BJ (cell line): ENCODE measurements around the gene RNLS. TPM values are rescaled to one million over a fixed set of nuclear protein-coding genes. Genes with fewer than 3 reads are reported as not detected.
"Not testable (repeated sequence)": the region's sequence is repeated elsewhere in the genome, so short reads cannot be mapped to it uniquely, and the experiment has no call there.

Experiments used
- CTCF ChIA-PET: fragments of 350-600 bp; formaldehyde crosslinking; extraction: SDS; loops from one replicate; lab custom pipeline; 2021; ENCODE audit warnings: antibody characterized with exemption, inconsistent platforms; lab: Yijun Ruan, JAX
- POLR2A ChIA-PET: fragments of 300-600 bp; sonication (Branson Sonifier 250); formaldehyde crosslinking; extraction: SDS; loops from one replicate; lab custom pipeline; 2021; ENCODE audit warnings: antibody characterized with exemption; lab: Charles Lee
- DNase-seq: peaks from one replicate; pipeline ENCODE4 v3.0.0-alpha.2; 2011; ENCODE audit warnings: low read depth
- H3K27me3 ChIP-seq: 2 replicates; pipeline ENCODE4 v1.6.0; 2011; ENCODE audit warnings: low read length; ENCODE audit not compliant: control insufficient read depth, insufficient read depth
- H3K36me3 ChIP-seq: 2 replicates; pipeline ENCODE4 v1.5.1; 2011; ENCODE audit warnings: low read length; ENCODE audit not compliant: control insufficient read depth, insufficient read depth
- H3K4me3 ChIP-seq: 2 replicates; pipeline ENCODE4 v1.5.1; 2011; ENCODE audit warnings: low read depth, mild to moderate bottlenecking, control low read depth, low read length
- polyA plus RNA-seq: library from polyadenylated mRNA; depleted of rRNA; stranded (reverse); fragments of >200 nt; gene quantifications from 2 replicates; pipeline ENCODE4 v1.2.3, GENCODE V29; 2011
- TF ChIP-seq, protein P1 (sequence below): IDR thresholded peaks from 2 replicates; pipeline ENCODE4 v1.5.1; 2011; ENCODE audit warnings: low read depth, mild to moderate bottlenecking, control low read depth, inconsistent platforms, low read length, moderate library complexity; ENCODE audit not compliant: insufficient read depth

The RNLS gene
- polyA plus RNA-seq, 1 experiment = 11.8 TPM

DNA sequence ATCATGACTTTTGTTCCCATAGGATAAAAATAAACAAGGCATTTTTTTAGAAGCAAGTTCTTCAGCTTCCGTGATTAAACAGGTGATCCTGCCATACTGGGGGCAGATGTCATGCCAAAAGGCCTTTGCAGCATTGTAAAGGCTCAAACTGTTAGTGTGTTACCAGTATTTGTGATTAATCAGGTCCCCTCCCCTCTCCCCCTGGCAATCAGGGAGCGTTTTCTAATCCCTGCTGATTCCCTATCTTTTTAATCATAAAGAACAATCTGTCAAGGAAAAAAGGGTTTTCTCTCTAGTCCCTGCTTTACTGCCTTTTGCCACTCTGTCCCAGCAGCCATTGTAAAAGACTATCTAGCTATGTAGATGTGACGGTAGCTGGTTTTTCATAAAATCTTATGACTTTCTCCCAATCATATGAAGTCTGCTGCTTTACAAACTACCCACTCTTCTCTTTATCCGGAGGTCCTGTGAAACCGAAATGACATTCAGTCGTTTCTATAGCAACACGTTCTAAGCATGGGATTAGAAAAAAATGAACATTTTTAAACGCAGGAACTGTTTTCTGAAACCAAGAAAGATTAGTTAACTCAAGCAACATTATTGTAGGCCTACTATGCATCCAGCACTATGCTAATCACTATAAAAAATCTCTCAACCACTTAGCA lies 210.9 kb downstream of the RNLS start:
- DNase-seq = no peak
- CTCF ChIA-PET = no interaction called here

DNA sequence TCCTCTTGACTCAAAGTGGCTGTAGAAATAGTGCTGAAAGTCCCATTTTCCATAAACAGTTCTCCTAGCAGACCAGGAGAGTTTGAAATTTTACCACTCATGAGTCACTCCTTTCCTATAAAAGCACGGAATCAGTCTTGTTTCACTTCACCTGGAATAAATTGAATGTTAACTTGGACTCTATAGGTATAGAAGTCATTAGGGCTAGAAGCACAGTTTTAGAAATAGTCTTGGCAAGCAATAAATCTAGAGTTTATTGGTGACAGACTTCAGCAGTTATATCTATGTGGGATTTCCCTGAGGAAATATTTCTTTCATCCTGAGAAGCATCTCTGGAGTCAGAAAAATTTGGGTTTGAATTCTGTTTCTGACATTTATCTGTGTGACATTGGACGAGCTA lies 212.4 kb downstream of the RNLS start:
- ChIA-PET POLR2A (interaction anchor here (0.6 kb wide), 1 partner anchor 10 kb away, joined by 5 read pairs; no protein-coding TSS in a partner anchor), CTCF (interaction anchor here (1.0 kb wide), 1 partner anchor 18 kb away, joined by 3 read pairs; no protein-coding TSS in a partner anchor)

More for the DNA sequence above, 210.9 kb downstream of the RNLS start:
- TF ChIP-seq, protein P1, sequence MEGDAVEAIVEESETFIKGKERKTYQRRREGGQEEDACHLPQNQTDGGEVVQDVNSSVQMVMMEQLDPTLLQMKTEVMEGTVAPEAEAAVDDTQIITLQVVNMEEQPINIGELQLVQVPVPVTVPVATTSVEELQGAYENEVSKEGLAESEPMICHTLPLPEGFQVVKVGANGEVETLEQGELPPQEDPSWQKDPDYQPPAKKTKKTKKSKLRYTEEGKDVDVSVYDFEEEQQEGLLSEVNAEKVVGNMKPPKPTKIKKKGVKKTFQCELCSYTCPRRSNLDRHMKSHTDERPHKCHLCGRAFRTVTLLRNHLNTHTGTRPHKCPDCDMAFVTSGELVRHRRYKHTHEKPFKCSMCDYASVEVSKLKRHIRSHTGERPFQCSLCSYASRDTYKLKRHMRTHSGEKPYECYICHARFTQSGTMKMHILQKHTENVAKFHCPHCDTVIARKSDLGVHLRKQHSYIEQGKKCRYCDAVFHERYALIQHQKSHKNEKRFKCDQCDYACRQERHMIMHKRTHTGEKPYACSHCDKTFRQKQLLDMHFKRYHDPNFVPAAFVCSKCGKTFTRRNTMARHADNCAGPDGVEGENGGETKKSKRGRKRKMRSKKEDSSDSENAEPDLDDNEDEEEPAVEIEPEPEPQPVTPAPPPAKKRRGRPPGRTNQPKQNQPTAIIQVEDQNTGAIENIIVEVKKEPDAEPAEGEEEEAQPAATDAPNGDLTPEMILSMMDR = no peak
- no peaks in the 10 kb centered on the region for H3K36me3 ChIP-seq
- H3K27me3 ChIP-seq = no peaks in the 10 kb centered on the region
- no peak overlapping the region for H3K4me3 ChIP-seq
- POLR2A ChIA-PET = no interaction called here

DNA sequence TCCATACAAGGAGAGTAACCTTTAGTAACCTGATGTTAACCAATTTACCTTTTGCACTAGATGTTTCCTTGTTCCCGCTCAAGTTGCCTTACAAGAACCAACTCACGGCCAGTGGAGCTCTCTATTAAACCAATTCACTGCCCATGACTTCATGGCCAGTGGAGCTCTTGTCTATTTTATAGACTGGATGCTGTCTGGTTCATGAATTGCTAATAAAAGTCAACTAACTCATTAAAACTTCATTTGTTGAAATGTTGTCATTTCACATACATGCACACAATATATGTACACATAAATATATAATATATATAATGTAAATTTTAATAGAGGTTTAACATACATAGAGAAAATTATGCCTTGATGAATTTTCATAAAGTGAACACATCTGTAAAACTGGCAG lies 216.3 kb downstream of the RNLS start:
- H3K36me3 ChIP-seq = no peaks in the 10 kb centered on the region
- ChIA-PET POLR2A (interaction anchor here (0.5 kb wide), 1 partner anchor 20 kb away, joined by 3 read pairs; no protein-coding TSS in a partner anchor), CTCF (interaction anchor here (1.2 kb wide), 1 partner anchor 19 kb away, joined by 3 read pairs; no protein-coding TSS in a partner anchor)
- DNase-seq = no peak
- H3K27me3 ChIP-seq = no peaks in the 10 kb centered on the region
- TF ChIP-seq, protein P1 = no peak
- no peak overlapping the region for H3K4me3 ChIP-seq

More for the DNA sequence above, 212.4 kb downstream of the RNLS start:
- H3K36me3 ChIP-seq = no peaks in the 10 kb centered on the region
- no peaks in the 10 kb centered on the region for H3K27me3 ChIP-seq
- TF ChIP-seq, protein P1 = no peak
- no peak overlapping the region for H3K4me3 ChIP-seq
- DNase-seq = no peak

DNA sequence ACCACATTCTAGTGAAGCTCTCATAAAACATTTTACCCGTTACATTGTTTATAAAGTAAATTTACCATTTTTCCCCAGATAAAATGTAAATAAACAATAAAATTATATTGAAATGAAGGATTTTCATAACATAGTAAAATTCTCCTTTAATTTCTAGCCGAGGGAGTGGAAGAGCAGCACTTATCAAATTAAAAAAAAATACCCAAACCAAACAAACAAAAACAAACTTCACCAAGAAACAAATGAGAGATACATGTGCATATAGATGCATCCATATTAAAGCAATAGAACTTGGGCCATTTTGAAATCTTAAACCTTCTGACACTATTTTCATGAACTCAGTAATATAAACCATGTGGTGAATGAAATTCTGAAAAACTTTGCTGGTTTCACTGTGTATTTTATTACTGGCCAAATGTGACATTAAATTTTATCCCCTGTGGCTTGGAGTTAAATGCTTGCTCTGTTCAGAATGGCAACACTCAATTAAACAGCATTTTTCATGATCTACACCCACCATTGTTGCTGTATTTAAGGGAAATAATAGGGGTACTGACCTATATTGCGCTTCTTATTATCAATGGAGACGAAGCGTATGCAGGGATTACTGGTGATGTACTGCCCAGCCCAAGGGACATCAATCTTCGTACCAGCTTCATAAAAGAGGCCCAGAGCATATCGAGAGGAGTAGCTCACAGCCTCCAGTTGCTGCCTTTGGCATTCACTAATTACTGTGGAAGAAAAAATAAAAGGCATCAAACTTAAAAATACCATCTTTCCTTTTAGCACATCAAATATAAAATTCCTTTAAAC lies 220.9 kb downstream of the RNLS start:
- no peaks in the 10 kb centered on the region for H3K36me3 ChIP-seq
- H3K27me3 ChIP-seq = no peaks in the 10 kb centered on the region
- ChIA-PET CTCF (no interaction called here), POLR2A (no interaction called here)
- peak; percentile 31 for DNase-seq
- H3K4me3 ChIP-seq = no peak overlapping the region
- TF ChIP-seq, protein P1 = no peak

DNA sequence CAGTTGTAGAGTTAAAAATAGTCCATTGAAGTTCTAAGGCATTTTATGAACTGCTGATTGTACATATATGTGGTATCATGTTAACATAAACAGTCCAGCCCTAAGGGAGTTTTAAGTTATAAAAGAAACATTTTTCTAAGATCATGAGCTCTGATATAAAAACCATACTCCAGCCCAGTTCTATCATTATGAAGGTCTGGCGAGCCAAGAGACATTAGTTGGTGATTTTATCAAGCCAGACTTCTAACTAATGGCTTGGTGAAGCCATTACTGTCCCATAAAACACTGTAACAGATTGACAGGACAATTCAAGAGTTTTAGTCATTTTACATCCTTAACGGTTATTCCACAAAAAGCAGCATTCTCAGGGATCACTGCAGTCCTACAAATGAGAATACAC lies 221.6 kb downstream of the RNLS start:
- POLR2A ChIA-PET = interaction anchor here (0.5 to 0.6 kb wide), 2 partner anchors 9 to 320 kb away, joined by 4 to 5 read pairs; no protein-coding TSS in a partner anchor
- Histone ChIP-seq H3K36me3 (no peaks in the 10 kb centered on the region), H3K4me3 (no peak overlapping the region), H3K27me3 (no peaks in the 10 kb centered on the region)
- CTCF ChIA-PET = no interaction called here
- peak; percentile 33 for DNase-seq
- TF ChIP-seq, protein P1 = no peak

DNA sequence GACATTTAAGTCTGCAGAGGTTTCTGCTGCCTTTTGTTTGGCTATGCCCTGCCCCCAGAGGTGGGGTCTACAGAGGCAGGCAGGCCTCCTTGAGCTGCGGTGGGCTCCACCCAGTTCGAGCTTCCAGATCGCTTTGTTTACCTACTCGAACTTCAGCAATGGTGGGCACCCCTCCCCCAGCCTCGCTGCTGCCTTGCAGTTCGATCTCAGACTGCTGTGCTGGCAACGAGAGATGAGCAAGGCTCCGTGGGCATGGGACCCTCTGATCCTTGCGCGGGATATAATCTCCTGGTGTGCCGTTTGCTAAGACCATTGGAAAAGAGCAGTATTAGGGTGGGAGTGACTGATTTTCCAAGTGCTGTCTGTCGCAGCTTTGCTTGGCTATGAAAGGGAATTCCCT lies 227.4 kb downstream of the RNLS start:
- H3K4me3 ChIP-seq, POLR2A ChIA-PET, H3K36me3 ChIP-seq, CTCF ChIA-PET, DNase-seq, H3K27me3 ChIP-seq: not testable (repeated sequence)
